Measurements from ENCODE around the gene HMGN2.

The HMGN2 gene

GRCh38 chr1:26521669-26522030 is 49.4 kb downstream of the HMGN2 start:
- Mint-ChIP-seq H3K27me3 (peaks cover 12% of the 10 kb centered on the region), H3K4me3 (no peak overlapping the region), H3K4me1 (no peaks in the 10 kb centered on the region), H3K27ac (ENCODE audit: low read depth) (no peak overlapping the region), H3K36me3 (ENCODE audit: insufficient read depth) (no peaks in the 10 kb centered on the region), H3K9me3 (no peaks in the 10 kb centered on the region)
- ATAC-seq (replicated peaks; ENCODE audit: extremely low read depth, poor library complexity, severe bottlenecking) (no peak), DNase-seq (ENCODE audit: low spot score in 2 of 2) (no peak)

GRCh38 chr1:26522073-26522472 is 49.8 kb downstream of the HMGN2 start:
- Mint-ChIP-seq H3K27me3 (peaks cover 12% of the 10 kb centered on the region), H3K4me3 (no peak overlapping the region), H3K4me1 (no peaks in the 10 kb centered on the region), H3K27ac (ENCODE audit: low read depth) (no peak overlapping the region), H3K36me3 (ENCODE audit: insufficient read depth) (no peaks in the 10 kb centered on the region), H3K9me3 (no peaks in the 10 kb centered on the region)
- ATAC-seq (replicated peaks; ENCODE audit: extremely low read depth, poor library complexity, severe bottlenecking) = no peak
- DNase-seq (ENCODE audit: low spot score in 2 of 2) = no peak

GRCh38 chr1:26524181-26524580 is 51.9 kb downstream of the HMGN2 start:
- no peak for ATAC-seq (replicated peaks; ENCODE audit: extremely low read depth, poor library complexity, severe bottlenecking)

More at GRCh38 chr1:26524181-26524580, 51.9 kb downstream of the HMGN2 start:
- Mint-ChIP-seq H3K36me3 (ENCODE audit: insufficient read depth) (peaks cover 2% of the 10 kb centered on the region), H3K27ac (ENCODE audit: low read depth) (no peak overlapping the region), H3K27me3 (peaks cover 12% of the 10 kb centered on the region), H3K9me3 (no peaks in the 10 kb centered on the region), H3K4me1 (peaks cover 4% of the 10 kb centered on the region), H3K4me3 (no peak overlapping the region)
- DNase-seq (ENCODE audit: low spot score in 2 of 2) = no peak

Measured in central memory CD8-positive, alpha-beta T cell (primary cell).